Measurements from ENCODE around the gene ANXA6.

Gene ANXA6

DNA sequence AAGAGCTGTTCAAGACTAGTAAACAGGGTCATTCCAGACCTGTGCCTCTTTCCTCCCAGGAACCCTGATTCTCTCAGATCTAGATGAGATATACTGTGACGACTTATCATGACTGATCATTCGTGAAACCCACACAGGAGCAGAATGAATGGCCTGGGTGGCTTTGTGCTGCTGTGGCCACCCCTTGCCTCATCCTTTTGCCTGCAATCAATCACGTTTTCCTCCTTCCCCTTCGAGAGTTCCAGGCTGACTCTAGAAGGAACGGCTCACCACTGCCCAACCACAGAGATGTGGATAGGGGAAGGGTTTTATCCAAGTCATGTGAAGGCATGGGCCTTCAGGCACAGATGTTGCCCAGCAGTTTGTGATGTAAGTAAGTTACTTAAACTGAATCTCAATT lies 5.8 kb downstream of the ANXA6 start:
- DNase-seq, result peak; percentile 79 to 81

DNA sequence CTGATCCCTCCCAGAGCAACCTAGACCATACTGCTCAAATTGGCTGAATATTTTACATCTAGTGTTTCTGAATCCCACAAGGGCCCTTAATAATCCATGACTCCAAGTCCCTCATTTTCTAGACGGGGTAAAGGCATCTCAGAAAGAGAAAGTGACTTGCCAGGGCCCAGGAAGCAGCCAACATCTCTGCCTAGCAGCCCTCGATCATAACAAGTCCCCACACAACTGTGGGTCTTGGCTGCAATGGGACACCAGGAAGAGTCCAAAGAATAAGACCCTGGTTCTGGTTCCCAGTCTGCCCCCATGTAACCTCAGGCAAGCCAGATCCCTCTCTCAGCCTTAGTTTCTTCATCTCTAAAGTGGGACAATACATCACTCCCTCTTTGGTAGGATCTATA lies 6.3 kb downstream of the ANXA6 start:
- no peak for DNase-seq

DNA sequence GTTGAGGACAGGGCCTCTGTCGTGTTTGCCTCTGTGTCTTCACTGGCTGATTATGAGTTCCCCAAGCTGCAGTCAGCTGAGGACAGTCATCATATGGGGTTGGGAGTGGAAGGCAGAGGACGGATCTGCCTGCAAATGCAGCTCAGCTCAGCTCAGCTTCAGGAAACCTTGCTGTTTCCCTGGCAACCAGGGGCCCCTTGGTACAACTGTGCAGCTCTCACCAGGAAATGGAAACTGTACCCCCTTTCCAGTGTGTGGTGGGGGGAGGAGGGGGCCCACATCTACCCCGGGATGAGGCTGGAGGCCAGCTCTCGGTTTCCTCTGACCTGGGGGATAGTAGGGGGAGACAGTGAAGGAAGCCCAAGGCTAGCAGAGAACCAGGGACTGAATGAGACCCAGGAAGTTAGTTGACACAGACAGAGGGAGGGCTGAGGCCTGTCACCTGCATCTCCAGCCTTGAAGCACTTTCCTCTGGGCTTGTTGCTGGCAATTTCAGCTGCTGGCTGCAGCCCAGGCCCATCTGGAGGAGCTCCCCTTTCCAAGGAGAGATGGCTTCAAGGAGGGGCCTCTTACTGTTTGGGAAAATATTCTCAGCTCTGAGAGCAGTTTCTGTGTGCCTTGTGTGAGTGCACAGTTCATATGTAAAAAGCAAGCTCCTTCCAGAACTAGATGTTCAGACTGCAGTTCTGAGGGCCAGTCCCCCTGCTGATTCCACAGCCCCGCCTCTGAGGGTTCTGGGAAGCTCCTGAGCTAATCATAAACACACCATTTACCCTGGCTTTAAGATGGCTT lies 6.9 kb downstream of the ANXA6 start:
- DNase-seq, result peak; percentile 76 to 78

DNA sequence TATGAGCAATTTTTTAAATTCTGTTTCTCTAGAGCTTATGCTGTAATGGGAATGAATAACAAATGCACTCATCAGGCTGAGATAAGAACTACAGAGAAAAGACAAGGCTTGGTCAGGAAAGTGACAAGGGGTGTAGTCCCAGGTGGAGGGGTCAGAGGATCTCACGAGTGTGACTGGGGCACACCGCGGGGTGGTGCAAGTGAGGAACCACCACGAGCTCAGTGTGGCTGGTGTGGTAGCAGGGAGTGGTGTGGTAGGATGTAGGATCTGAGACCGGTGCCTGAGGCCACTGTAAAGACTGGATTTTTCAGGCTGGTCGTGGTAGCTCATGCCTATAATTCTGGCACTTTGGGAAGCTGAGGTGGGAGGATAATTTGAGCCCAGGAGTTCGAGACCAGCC lies 9.0 kb downstream of the ANXA6 start:
- no peak for DNase-seq

DNA sequence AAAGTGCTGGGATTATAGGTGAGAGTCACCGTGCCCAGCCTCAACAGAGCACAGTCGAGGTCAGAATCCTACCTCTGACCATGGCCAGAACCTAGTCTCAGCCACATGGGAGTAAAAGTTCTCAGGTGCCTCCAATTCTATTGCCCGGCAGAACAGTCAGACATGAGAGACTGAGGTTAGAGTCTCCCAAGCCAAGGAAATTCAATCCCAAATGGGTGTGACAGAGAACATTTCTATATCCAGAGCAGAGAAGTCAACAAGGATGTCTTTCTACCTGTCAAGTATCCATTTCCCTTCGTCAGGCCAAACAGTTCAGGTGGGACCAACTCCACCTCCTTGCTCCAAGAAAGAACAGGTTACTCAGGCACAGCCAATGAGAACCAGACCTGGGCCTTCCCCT lies 10.5 kb downstream of the ANXA6 start:
- no peak for DNase-seq

DNA sequence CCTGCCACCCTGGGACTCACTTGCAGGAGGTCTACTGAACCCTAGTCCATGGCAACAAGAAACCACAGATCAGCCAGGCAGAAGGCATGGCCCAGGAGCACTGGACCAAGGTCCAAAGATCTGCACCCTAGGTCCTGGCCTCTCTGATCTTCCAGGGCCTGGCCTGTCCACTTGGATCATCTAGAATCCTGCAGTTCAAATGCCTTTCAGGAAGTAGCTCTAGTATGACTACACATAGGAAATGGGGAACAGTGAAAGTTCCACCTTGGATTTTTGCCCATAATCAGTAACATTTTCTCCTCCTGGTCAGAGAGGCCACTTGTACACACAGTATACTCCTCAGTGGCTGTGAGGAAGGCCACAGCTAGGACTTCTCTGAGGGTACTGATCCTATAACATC lies 11.5 kb downstream of the ANXA6 start:
- DNase-seq, result no peak

DNA sequence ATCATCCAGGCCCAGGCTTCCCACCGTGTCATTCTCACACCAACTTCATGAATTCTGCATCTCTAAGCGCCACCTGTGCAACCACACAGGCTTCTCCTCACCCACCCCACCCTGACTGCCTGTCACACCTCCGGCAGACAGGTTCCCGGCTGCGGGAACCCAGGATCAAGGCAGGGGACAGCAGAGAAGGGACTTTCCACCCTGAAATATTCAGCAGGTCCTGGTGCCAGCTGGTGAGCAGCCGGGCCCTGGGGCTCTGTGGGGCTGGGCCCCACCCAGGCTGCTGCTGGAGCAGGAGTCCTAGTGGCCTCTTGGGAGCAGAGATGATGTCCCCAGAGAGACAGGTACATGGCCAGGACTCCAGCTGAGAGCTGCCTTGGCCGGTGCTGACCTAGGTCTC lies 12.7 kb downstream of the ANXA6 start:
- DNase-seq, result no peak

DNA sequence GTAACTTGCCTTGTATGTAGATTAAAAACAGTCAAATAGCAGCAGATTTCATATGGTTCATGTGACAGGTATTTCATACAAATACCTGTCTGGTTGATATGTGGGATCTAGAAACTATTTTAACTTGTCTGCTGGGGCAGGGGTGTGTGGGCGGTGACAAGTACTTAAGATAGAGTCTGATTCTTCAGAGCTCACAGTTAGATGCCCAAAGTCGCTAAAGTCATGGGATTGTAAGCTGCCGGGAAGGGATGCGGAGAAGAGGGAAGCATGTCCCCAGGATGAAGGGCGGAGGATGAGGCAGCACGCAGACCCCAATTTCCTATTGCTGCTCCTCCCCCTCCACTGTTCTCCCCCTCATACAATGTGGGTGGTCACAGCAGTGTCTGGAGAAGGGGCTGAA lies 13.3 kb downstream of the ANXA6 start:
- DNase-seq, result no peak

DNA sequence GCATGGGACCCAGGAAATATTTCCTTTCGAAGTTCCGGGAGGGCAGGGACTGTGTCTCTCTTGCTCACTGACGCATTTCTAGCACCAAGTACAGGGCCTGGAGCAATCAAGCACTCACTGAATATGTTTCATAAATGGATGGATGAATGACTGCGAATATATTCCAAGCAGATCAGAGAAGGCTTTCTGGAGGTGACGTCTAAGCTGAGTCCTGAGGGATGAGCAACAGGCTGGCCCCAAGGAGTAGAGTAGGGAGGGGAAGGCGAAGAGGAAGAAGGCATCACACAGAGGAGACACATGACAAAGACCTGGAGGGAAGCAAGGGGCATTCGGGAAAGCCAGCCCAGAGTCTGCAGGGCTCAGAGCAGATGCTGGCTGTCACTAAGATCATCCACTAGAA lies 13.9 kb downstream of the ANXA6 start:
- DNase-seq, result no peak

DNA sequence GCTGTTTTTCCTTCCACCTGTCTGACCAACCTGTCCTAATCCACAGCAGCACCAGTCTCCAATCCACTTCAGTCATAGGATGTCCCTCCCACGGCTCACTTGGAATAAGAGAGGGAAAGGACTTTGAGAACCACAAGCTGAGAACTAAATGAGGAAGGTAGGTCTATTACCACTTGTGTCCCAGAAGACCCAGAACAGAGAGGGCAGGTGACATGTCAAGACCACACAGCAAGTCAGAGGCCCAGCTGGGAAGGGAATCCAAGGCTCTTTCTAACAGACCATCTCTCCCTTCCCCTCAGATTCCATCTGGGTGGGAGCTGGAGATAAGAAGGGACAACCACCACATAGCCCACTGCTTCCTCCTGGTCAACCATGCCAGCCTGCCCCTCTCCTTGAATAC lies 14.6 kb downstream of the ANXA6 start:
- DNase-seq, result no peak

DNA sequence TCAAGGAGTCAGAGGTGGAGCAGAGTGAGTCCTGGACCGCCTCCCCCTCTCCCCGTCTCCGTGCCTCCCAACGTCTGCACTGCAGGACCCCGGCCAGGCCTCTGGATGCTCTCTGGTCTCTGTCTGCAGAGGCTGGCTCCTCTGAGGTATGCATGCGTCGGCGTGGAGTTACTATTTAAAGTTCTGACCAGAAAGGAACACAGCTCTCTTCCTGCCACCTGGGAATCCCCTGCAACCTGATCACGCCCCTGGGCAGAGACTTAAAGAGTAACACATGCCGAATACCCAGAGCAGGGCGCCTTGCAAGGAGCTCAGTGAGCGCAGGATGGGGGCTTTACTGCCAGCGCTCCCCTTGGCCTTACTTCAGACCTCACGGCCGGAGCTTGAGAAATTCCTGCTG lies 16.0 kb downstream of the ANXA6 start:
- peak; percentile 71 to 73 for DNase-seq

DNA sequence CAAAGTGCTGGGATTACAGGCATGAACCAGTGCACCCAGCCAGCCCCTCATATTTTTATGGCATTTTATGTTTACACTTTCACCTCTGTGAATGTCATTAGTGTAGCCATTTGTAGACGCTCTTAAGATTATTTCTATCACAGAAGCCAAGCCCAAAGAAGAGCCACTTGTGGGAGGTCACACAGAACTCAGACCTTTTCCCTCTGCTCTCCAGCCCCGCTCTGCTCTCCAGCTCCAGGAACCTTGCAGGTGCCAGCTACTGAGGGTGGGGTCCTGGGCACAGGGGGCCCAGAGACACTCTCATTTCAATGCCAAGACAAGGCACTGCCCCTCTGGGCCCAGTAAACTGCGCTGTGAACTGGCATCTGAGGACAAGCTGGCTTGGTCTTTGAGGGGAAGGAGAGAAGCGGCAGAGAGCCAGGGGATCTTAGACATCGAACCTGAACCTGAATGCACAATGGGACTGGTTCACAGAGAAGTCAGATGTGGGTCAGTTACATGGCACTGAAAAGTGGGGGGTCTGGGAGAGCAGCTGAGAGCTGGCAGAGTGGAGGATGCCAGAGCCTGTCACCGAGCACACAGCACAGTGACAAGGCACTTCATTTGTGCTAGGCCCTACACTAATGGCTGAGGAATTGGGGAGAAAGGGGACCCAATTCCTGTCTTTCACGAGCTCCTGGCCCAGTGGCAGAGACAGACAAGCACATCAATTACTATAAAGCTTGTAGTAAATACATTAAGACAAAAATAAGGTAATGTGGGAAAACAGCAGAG lies 16.7 kb downstream of the ANXA6 start:
- DNase-seq, result no peak

DNA sequence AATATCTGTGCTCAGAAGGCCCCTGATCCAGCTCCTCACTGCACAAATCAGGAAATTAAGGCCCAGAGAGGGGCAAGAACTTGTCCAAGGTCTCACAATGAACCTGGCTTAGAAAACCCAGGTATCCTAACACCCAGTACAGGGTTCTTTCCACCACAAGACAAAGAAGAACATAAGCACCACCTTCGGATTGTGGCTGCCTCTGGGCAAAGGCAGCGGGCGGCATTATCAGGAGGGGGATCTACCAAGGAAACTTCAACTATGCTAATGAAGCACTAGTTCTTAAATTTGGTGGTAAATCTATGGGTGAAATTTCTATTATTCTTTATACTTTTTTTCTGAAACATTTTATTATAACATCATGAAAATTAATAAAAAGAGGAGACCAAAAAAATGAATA lies 17.9 kb downstream of the ANXA6 start:
- no peak for DNase-seq

DNA sequence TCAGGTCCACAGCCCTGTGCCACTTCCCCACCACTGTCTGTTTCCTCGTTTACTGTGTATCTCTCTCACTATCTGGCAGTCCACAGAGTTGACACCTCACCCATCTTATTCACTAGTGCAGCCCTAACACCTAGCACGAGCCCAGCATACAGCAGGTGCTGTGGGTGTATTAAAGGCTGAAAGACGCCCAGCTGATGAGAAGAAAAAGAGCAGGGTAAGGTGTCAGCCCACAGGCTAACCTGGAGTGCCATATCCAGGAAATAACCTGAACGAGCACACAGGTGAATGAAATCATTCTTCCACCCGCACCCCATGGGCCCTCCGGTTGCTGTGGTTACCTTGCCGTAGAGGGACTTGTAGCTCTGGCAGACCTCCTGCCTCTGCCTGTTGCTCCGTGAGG lies 18.6 kb downstream of the ANXA6 start:
- DNase-seq, result no peak

DNA sequence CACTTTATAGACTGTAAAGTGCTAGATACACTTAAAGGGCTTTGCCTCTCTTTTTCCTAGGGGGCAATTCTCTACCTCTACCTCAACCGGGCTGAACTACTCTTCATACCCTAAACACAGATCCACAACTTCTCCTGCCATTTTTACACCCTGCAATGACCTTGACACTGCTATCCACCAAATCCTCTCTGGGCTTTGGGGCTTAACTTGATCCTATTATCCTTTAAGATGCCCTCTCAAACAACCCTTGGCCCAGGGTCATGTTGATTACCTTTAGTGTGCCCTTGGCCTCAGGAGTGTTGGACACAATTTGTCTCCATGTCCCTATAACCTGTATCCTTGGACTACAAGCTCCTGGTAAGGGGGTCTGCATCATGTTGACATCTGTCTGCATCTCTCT lies 19.5 kb downstream of the ANXA6 start:
- DNase-seq, result no peak

DNA sequence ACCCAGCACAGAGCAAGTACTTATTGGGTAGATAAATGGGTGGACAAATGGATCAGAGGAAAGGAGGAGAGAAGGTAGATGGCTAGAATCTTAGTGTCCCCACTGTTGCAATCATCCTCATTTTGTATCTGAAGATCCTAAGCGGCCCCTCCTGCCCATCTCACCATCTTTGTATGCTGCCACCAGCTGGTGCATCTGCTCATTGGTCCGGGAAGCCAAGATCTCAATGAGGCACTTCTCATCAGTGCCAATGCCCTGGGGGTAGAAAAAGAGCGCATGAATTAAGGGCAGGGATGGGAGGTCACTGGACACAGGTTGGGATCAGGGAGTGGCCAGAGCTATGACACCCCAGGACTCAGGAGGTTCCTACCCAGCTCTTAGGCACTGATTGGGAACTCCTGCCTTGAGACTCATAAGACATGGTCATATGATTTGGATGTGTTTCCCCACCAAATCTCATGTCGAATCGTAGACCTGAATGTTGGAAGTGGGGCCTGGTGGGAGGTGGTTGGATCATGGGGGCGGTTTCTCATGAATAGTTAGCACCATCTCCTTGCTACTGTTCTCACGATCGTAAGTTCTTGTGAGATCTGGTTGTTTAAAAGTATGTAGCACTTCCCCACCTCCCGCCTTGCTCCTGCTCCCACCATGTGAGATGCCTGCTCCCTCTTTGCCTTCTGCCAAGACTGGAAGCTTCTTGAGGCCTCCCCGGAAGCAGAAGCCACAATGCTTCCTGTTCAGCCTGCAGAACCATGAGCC lies 20.3 kb downstream of the ANXA6 start:
- DNase-seq, result no peak

DNA sequence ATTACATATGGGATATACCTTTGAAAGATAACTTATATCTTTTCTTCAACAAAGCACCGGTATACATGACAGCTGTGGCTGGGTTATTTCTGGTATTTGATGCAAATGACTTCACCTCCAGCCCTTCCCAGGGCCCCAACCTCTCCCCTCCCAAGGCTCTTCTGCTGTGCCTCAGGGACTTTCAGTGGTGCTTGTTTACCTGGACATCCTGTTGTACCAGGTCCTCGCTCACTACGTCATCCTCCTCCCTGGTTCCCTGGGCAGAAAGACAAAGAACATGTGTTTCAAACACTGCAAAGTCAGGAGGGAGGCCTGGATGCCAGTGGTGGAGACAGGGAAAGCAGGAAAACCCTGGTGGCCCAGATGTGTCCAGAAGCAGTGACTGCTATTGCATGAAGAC lies 23.4 kb downstream of the ANXA6 start:
- no peak for DNase-seq

DNA sequence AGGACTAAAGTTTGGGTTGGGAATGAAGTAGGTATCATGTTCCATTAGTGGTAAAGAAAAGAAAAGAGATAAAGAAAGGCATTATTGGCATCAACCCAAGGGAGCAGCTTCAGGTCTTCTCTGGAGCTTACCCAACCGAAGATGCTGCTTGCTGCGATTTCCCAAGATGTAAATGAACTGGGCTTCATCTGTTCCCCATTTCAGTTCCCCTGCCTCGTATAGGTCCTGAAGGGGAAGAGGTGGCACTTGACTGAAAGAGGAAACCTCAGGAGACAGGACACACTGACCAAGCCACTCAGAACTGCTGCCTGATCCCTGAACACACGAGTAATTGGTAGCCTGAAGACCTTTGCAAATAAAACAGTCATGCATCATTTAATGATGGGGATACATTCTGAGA lies 24.6 kb downstream of the ANXA6 start:
- DNase-seq, result no peak

DNA sequence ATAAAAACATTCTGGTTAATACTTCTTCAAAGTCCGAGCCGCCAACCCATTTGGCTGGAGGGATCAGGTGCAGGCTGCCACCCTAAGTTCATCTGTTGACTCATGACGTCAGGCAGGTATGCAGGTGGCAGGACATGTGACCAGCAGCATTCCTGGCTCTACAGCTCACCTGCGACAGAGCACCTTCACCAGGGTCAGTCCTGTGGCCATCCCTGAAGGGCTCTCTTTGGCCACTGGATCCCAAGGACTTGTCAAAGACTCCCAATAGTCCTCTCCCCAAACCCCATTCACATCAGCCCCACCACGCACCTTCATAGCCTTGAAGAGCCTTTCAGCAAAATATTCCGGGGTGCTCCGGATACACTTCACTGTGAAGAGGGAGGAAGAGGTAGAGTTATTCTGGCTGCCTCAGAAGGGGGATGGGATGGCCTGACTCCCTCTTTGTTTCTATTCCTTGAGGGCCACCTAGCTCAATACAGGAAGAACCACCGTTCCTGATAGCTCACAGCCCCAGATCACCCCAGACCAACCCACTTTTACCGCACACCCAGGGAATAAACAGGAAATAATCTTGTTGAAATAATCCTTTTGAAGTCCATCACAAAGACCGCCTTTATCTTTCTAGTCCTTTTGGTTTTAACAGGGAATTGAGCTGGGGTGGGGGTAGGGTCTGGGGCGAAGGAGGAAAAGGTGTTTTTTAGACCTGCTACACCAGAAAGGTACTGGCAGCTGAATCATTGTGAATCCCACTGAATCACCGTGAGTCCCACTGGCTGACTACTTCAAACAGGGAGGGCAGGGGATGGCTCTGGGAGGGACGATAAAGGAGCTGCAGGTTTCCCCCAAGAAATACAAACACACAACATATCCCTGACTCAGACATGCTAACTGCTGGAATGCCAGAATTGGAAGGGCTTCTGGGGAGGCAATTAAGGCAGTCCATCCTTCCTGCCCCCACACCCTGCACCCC lies 26.4 kb downstream of the ANXA6 start:
- DNase-seq, result no peak

DNA sequence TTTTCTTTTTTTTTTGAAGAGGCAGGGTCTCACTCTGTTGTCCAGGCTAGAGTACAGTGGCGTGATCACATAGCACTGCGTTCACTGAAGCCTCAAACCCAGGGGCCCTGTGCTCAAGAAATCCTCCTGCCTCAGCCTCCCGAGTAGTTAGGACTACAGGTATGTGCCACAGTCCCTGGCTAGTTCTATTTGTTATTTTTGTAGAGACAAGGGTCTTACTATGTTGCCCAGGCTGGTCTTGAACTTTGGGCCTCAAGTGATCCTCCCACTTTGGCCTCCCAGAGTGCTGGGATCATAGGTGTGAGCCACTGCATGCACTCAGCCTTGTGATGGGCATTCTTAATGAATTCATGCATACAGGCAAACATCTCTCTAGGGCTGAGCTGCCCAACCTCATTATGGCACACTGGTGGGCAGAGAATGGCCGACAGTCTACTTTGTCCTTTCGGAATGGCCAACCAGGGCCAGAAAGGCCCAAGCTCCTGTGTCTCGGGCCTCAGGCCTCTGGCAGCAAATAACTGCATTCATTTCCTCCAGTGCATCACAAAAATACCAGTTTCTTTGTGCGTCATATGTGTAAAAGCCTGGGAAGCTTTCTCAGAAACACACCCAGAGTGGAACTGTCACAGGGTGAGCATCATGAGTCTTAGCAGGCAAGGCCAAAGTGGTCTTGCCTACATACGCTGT lies 27.2 kb downstream of the ANXA6 start:
- DNase-seq, result no peak

DNA sequence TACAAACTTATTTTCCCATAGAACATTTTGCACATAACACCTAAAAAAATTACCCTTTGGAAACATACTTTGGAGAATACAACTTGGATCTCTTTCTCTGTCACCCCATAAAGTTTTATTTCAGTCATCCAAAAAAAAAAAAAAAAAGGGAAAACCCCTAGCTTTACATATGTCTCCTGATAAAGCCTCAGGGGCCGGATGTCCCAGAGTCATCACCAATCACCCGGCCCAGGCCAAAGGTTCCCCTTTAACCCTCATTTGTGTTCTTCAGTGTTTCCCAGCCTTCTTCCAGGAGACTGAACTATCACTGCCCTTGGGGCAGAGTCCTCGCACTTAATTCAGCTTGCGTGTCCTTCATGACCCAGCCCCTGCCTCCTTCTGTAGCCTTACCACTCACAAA lies 28.8 kb downstream of the ANXA6 start:
- DNase-seq, result no peak

DNA sequence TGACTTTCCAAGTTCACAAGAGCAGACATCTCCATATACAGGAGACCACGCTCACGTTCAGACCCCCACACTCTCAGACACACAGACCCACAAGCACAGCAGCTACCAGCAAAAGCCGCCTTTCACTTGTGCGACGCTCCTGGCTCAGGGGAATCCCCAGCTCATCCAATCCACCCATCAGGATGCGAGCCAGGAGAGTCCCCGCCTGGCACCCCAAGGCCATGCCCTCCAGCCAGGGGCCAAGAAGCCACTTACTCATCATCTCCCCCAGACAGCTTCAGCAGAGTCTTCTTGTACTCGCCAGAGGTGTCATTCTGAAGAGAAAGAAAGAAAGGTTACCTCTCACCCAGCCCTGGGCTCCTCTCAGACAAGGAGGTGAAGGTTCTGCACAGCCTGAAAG lies 29.7 kb downstream of the ANXA6 start:
- no peak for DNase-seq
